ENCODE measurements around the gene ABCA8. TPM values are rescaled to one million over a fixed set of nuclear protein-coding genes. Genes with fewer than 3 reads are reported as not detected.
"Not testable (repeated sequence)": the region's sequence is repeated elsewhere in the genome, so short reads cannot be mapped to it uniquely, and the experiment has no call there.

The ABCA8 gene
- total RNA-seq, 2 experiments from 2014 or later: not detected

DNA sequence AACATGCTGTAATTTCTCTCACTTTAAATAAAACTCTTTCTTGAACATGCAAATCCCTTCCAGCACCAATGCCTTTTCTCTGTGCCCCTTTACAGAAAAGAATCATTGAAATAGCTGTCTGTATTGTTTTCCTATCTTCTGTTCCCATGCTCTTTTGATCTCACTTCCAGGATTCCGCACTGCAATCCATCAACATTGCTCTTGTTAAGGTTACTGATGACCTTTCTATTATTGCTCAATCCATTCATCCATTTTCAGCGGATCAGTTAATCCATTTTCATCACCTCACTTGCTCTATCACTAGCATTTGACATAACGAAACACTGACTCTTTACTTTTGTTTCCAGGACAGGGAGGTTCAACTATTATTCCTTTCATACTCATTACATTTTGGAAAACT is 130.5 kb downstream of the ABCA8 start:
- intact Hi-C loops (cut with DNase I, micrococcal nuclease): no loop called here
- CTCF ChIA-PET: no interaction called here
- H3K4me1 Mint-ChIP-seq (ENCODE audit: low read depth): no peaks in the 10 kb centered on the region

DNA sequence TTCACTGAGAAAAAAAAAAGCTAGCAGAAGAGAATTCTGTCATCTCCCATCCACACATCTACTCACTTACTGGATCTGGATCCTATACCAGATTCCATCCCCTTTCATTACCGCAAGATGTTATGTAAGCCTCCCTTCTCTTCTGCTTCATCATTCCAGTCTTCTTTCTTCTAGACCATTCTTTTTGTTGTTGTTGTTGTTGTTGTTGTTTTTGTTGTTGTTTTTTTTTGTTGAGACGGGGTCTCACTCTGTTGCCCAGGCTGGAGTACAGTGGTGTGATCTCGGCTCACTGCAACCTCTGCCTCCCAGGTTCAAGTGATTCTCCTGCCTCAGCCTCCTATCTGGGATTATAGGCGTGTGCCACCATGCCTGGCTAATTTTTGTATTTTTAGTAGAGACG is 131.0 kb downstream of the ABCA8 start:
- H3K36me3 ChIP-seq (ENCODE audit: insufficient read depth, low read length); DNase-seq; ATAC-seq (ENCODE audit: poor library complexity); H3K27ac ChIP-seq (ENCODE audit: low read depth in 1 of 2, low read length in 2 of 2); H3K9me3 ChIP-seq (ENCODE audit: control insufficient read depth in 1 of 2, insufficient read depth in 1 of 2, low read length in 2 of 2); H3K9me3 Mint-ChIP-seq; H3K4me1 ChIP-seq (ENCODE audit: insufficient read depth, low read length); H3K36me3 Mint-ChIP-seq (ENCODE audit: low read depth); H3K27me3 Mint-ChIP-seq; H3K27ac Mint-ChIP-seq; CTCF ChIA-PET; H3K27me3 ChIP-seq (ENCODE audit: control insufficient read depth in 1 of 2, insufficient read depth in 2 of 2, low read length in 2 of 2); intact Hi-C loops (cut with DNase I, micrococcal nuclease); H3K4me3 ChIP-seq (ENCODE audit: low read length); POLR2A ChIA-PET; H3K4me1 Mint-ChIP-seq (ENCODE audit: low read depth); H3K4me3 Mint-ChIP-seq: not testable (repeated sequence)

More for the DNA sequence above, 130.5 kb downstream of the ABCA8 start:
- Histone ChIP-seq H3K4me1 (ENCODE audit: insufficient read depth, low read length) (no peaks in the 10 kb centered on the region), H3K9me3 (ENCODE audit: control insufficient read depth in 1 of 2, insufficient read depth in 1 of 2, low read length in 2 of 2) (peaks cover 0 to 6% of the 10 kb centered on the region in 2 experiments), H3K4me3 (ENCODE audit: low read length) (no peak overlapping the region), H3K36me3 (ENCODE audit: insufficient read depth, low read length) (no peaks in the 10 kb centered on the region), H3K27ac (ENCODE audit: low read depth in 1 of 2, low read length in 2 of 2) (no peak overlapping the region), H3K27me3 (ENCODE audit: control insufficient read depth in 1 of 2, insufficient read depth in 2 of 2, low read length in 2 of 2) (no peaks in the 10 kb centered on the region)
- Mint-ChIP-seq H3K9me3 (no peaks in the 10 kb centered on the region), H3K4me3 (no peak overlapping the region), H3K36me3 (ENCODE audit: low read depth) (no peaks in the 10 kb centered on the region), H3K27ac (no peak overlapping the region), H3K27me3 (no peaks in the 10 kb centered on the region)
- TF ChIP-seq, protein P1, sequence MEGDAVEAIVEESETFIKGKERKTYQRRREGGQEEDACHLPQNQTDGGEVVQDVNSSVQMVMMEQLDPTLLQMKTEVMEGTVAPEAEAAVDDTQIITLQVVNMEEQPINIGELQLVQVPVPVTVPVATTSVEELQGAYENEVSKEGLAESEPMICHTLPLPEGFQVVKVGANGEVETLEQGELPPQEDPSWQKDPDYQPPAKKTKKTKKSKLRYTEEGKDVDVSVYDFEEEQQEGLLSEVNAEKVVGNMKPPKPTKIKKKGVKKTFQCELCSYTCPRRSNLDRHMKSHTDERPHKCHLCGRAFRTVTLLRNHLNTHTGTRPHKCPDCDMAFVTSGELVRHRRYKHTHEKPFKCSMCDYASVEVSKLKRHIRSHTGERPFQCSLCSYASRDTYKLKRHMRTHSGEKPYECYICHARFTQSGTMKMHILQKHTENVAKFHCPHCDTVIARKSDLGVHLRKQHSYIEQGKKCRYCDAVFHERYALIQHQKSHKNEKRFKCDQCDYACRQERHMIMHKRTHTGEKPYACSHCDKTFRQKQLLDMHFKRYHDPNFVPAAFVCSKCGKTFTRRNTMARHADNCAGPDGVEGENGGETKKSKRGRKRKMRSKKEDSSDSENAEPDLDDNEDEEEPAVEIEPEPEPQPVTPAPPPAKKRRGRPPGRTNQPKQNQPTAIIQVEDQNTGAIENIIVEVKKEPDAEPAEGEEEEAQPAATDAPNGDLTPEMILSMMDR (IDR thresholded peaks at IDR 0.05): no peak
- ATAC-seq (ENCODE audit: poor library complexity) (no peak), DNase-seq (no peak)
- POLR2A ChIA-PET: no interaction called here

DNA sequence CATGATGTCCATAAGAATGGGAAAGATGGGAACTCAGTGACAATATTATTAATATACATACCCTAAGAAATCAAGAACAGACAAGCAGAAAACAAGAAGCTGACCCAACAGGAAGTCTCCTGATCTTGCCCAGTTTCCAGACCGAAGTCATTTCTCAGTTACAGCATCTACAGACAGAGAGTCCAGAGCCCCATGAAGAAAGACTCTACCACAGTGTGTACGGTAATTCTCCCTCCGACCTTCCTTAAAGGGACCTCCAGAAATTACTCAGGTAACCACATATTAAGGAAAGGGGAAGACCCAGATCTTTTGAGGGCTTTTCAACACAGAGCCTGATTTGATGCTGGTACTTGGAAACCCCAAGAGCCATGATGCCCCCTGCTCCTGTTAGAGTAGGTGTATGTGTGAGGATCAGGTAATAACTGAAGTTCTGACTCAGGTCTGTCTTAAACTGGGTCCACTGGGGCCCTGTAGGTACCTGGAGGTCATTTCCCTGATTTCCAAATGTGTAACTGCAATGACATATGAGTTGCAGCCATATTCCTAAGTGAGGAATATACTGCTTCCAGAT is 132.4 kb downstream of the ABCA8 start:
- no peaks in the 10 kb centered on the region for H3K27me3 Mint-ChIP-seq
- peaks cover 0 to 6% of the 10 kb centered on the region in 2 experiments for H3K9me3 ChIP-seq (ENCODE audit: control insufficient read depth in 1 of 2, insufficient read depth in 1 of 2, low read length in 2 of 2)
- H3K27me3 ChIP-seq (ENCODE audit: control insufficient read depth in 1 of 2, insufficient read depth in 2 of 2, low read length in 2 of 2): no peaks in the 10 kb centered on the region
- intact Hi-C loops (cut with DNase I, micrococcal nuclease): no loop called here
- no peak overlapping the region for H3K4me3 ChIP-seq (ENCODE audit: low read length)
- ChIA-PET POLR2A (no interaction called here), CTCF (no interaction called here)
- H3K9me3 Mint-ChIP-seq: no peaks in the 10 kb centered on the region
- TF ChIP-seq, protein P1 (IDR thresholded peaks at IDR 0.05): no peak
- DNase-seq (no peak), ATAC-seq (ENCODE audit: poor library complexity) (no peak)
- H3K4me1 Mint-ChIP-seq (ENCODE audit: low read depth): no peaks in the 10 kb centered on the region
- no peaks in the 10 kb centered on the region for H3K36me3 Mint-ChIP-seq (ENCODE audit: low read depth)
- H3K27ac Mint-ChIP-seq: no peak overlapping the region
- no peak overlapping the region for H3K4me3 Mint-ChIP-seq
- no peaks in the 10 kb centered on the region for H3K36me3 ChIP-seq (ENCODE audit: insufficient read depth, low read length)
- no peaks in the 10 kb centered on the region for H3K4me1 ChIP-seq (ENCODE audit: insufficient read depth, low read length)
- H3K27ac ChIP-seq (ENCODE audit: low read depth in 1 of 2, low read length in 2 of 2): no peak overlapping the region
